Measurements from ENCODE around the gene GARIN5B.

The GARIN5B gene

DNA sequence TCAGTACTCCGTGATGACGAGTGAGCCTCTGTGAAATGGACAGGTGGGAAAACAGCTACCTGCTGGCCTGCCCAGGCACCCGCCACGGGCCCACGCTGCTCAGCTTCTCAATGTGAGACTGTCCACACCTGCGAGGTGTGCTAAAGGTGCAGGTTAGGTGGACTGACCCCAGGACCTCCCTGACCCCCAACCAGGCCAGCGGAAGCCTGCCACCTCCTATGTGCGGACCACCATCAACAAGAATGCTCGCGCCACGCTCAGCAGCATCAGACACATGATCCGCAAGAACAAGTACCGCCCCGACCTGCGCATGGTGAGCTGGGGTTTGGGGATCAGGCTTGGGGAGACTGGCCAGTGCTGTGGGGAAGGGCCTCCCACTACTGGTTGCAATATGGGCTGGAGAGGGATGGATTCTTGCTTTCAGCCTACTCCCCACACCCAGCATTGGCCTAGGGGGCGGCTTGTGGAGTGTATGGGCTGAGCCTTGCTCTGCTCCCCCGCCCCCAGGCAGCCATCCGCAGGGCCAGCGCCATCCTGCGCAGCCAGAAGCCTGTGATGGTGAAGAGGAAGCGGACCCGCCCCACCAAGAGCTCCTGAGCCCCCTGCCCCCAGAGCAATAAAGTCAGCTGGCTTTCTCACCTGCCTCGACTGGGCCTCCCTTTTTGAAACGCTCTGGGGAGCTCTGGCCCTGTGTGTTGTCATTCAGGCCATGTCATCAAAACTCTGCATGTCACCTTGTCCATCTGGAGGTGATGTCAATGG lies 24.9 kb upstream of the GARIN5B start:
- no peak for DNase-seq

GRCh38 chr19:55386493-55386971 lies 23.5 kb upstream of the GARIN5B start:
- DNase-seq = no peak

GRCh38 chr19:55385724-55386492 lies 22.8 kb upstream of the GARIN5B start, which contains the start of gene RPL28:
Gene RPL28 (plus strand): TSS chr19:55385932. CDS start chr19:55386358, 426 bp downstream.
- DNase-seq = peak; percentile 98 to 99

DNA sequence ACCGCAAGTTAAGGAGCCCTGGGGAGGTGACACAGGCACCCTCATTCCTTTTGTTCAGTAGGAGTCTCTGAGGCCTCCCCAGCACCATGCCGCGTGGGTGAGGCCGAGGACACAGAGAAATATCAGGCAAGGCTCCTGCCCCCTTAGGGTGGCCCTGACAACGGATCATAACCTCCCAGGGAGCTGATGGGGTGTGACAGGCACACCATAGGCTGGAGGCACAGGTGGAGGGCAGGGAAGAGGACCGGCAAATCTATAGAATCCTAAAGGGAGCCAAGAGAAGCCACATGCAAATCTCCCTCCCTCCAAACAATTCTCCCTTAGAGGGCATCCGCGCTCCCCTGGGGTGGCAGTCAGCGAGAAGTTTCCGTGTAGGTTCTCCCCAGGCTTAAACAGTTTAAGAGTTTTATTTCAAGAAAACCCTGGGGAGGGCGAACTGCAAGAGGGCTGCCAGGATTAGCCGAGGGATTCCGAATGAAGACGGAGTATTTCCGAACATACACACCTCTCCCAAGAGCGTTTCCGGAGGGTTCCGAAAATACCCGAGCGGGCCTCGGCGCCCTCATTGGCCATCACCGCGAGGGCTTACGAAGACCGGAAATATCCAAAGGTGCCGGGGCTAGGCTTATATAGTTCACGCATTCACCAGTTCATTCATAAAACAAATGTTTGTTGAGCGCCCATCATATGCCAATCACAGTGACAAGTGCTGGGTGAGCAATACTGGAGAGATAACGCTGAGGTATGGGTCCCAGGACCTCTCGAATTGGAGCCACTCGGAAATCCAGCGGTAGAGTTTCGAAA lies 22.1 kb upstream of the GARIN5B start:
- peak; percentile 95 to 96 for DNase-seq

DNA sequence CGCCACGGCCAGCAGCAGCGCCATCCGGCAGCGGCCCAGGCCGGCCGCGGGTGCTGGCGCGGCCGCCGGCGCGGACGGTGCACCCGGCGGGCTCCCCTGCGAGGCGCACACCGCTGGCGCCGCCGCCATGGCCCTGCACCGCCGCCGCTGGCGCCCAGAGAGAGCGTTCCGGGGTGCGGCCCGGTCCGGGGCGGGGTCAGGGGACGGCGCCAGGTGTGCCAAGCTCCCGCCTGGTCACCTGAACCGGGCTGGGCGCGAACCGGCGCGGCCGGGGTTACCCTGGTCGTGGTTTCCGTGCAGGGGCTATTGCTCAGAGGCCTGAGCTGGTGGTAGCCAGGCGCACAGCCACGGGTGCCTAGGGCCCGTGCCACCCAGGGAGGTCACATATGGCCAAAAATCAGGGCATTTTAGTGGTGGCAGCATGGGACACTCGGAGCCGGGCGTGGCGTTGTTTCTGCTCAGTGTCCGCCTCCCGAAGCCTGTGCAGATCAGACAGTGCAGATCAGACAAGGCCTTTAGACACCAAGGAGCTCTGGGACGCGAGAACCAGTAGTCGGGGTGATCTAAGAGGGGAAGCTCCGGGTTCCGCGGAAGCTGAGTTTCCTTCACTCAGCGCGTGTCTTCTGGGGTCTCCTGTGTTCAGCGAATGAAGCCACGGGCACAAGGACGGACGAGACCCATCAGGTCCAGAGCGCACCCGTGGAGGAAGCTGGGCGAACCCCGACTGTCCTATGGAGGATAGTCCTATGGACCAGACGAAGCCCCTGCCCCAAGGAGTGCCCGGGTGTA lies 21.3 kb upstream of the GARIN5B start, which contains the start of gene TMEM238:
TMEM238 (minus strand) TSS at position 162 of the 789 bp plus-strand sequence; CDS start at position 129, 33 bp downstream.
- peak; percentile 12 to 49 for DNase-seq

GRCh38 chr19:55383279-55384130 lies 20.4 kb upstream of the GARIN5B start:
- DNase-seq = peak; percentile 38 to 54

GRCh38 chr19:55382522-55383054 lies 19.5 kb upstream of the GARIN5B start:
- no peak for DNase-seq

- no peak for DNase-seq
These were observed 19.0 kb upstream of the GARIN5B start for GRCh38 chr19:55382013-55382412.

GRCh38 chr19:55379174-55379573 lies 16.1 kb upstream of the GARIN5B start:
- DNase-seq = no peak

- DNase-seq = no peak
These were observed 14.5 kb upstream of the GARIN5B start for GRCh38 chr19:55377356-55378131.

DNA sequence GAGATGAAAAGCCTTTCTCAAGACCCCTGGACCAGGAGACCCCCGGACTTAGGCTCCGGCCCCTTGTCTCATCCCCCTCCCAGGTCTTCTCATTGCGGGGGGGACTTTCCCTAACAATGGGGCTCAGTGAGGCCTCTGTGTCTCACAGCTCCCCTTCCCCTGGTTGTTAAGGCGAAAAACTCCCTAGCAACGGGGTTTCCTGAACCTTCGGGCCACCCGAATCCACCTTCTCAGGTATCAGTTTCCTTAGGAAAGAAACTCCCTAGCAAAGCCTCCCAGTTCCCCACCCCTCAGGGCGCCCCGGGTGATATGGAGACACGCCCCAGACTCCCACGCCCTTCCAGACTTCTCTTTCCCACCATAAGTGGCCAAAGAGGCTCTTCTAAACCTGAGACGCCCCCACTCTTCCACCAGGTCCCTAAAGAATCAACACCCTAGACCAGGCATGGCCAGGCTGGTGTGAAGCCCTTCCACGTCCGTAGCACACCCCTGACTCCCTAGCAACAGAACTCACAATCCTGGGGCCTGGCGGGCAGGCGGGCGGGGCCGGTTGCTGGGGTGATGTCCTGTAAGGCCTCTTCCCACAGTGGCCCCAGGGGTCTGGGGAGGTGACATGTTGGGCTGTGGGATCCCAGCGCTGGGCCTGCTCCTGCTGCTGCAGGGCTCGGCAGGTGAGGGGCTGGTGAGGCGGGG lies 13.3 kb upstream of the GARIN5B start, which contains the start of gene TMEM190:
TMEM190 (plus strand) TSS at position 586 of the 693 bp plus-strand sequence; CDS start at position 614, 28 bp downstream.
- DNase-seq = no peak

GRCh38 chr19:55373993-55374757 lies 11.1 kb upstream of the GARIN5B start:
- no peak for DNase-seq

DNA sequence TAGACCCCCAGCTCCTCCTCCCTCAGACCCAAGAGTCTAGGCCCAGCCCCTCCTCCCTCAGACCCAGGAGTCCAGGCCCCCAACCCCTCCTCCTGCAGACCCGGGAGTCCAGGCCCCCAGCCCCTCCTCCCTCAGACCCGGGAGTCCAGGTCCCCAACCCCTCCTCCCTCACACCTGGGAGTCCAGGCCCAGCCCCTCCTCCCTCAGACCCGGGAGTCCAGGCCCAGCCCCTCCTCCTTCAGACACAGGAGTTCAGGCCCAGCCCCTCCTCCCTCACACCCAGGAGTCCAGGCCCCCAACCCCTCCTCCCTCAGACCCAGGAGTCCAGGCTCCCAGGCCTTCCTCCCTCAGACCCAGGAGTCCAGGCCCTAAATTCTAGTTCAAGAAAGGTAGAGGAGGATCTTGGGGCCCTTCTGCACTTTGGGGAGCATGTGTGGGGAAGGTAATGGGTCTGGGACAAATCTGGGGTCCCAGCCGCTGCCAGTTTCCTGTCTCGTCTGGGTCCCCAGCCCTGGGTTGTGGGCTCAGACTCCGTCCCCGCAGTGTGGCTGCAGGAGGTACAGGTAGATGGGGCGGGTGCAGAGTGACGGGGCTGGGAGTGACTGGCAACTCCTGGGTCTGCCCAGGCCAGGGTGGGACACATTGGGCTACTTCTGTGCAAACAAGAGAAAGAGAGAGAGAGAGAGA lies 10.4 kb upstream of the GARIN5B start:
- DNase-seq = no peak

DNA sequence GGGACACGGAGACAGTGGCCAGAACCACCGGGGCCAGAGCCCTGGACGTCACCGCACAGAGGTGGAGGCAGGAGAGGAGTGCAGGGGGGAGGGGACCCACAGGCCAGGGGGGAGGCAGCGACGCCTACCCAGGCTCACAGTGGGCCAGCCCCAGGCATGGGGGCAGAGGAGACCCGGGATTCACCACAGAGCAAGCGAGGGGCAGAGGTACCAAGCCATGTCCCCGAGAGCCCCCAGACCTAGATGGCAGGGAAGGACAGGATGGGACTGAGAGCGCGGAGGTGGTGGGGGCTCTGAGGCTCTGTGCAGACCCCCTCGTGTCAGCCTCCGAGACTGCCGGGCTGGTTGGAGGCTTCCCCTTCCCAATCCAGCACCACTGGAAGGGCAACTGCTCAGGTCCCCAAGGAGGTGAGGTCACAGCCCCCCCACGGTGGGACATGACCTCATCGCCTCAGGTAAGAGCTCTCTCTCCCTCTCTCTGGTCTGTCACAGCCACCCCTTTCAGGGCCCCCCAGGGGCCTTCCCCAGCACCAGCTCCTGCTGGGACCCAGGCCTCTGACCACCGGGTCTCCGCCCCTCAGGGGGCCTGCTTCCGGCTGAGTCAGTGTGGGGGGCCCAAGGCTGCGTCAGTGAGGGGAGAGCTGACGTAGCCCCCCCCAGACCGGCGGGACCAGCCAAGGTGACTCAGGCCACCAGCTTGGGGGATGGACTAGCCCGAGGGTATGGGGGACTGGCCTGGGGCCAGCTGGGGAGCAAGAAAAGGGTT lies 9.4 kb upstream of the GARIN5B start:
- no peak for DNase-seq

DNA sequence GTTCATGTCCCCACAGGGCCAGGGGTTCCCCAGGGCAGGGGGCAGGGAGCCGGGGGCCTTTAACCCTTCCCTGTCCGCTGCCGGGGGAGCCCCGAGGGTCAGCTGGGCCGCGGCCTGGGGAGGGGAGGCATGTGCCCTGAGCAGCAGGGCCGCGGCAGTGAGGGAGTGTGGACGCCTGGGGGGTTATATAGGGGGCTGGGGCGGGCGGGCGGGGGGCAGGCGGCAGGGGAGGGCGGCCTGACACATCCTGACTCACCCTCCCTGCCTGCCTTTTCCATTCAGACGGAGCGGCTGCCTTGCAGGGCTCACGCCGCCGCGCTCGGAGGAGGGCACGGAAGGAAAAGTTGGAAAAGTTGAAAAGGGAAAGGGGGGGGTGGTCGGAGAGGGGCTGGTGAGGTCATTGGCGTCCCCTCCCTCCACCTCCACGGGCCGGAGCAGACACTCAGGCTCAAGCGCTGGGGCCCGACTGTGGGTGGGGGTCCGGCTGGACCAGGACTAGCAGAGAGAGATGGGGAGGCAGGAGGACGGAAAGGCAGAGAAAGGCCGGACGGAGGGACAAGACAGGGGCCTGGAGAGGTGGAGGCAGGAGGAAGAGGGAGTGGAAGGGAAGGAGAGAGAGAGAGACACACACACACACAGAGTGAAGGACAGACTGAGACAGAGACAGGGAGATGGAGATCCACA lies 7.4 kb upstream of the GARIN5B start, which contains the start of gene IL11:
IL11 (minus strand) TSS at position 159 of the 684 bp plus-strand sequence; CDS start at position 6, 153 bp downstream.
- no peak for DNase-seq

GRCh38 chr19:55369653-55370304 lies 6.7 kb upstream of the GARIN5B start:
- DNase-seq = peak in 1 of 2 donors; percentile 44

Data from CD4-positive, alpha-beta T cell treated with Interferon alpha-2 for 1 hour (primary cell).